NCI-H2081 treated with DMSO at 0.1 percent for 48 hours (cell line): ENCODE results near the gene EIF1B.
A peak's percentile ranks its signal among the peaks of the same experiment; 100 is the strongest.
"Not testable (repeated sequence)": the region's sequence is repeated elsewhere in the genome, so short reads cannot be mapped to it uniquely, and the experiment has no call there.

Source experiments
- DNase-seq: peaks from one replicate; lab custom pipeline; 2025; lab: John Stamatoyannopoulos, UW

The EIF1B gene

GRCh38 chr3:40309418-40309924, at the start of gene EIF1B:
Gene EIF1B (plus strand): TSS chr3:40309707. CDS start chr3:40309942, 235 bp downstream.
- DNase-seq, result peak; percentile 76

GRCh38 chr3:40262331-40262730, 47.2 kb upstream of the EIF1B start:
- DNase-seq, result no peak

GRCh38 chr3:40264451-40264850, 45.1 kb upstream of the EIF1B start:
- no peak for DNase-seq

- no peak for DNase-seq
Observed at GRCh38 chr3:40265181-40265580, 44.3 kb upstream of the EIF1B start.

- no peak for DNase-seq
Observed at GRCh38 chr3:40267937-40268724, 41.4 kb upstream of the EIF1B start.

GRCh38 chr3:40268802-40269524, 40.5 kb upstream of the EIF1B start:
- no peak for DNase-seq

- DNase-seq, result no peak
Observed at GRCh38 chr3:40278791-40279190, 30.7 kb upstream of the EIF1B start.

GRCh38 chr3:40281995-40282394, 27.5 kb upstream of the EIF1B start:
- DNase-seq, result no peak

GRCh38 chr3:40283057-40283456, 26.4 kb upstream of the EIF1B start:
- not testable (repeated sequence) for DNase-seq

GRCh38 chr3:40287248-40287647, 22.3 kb upstream of the EIF1B start:
- no peak for DNase-seq

- no peak for DNase-seq
Observed at GRCh38 chr3:40290396-40290795, 19.1 kb upstream of the EIF1B start.

GRCh38 chr3:40291471-40291870, 18.0 kb upstream of the EIF1B start:
- no peak for DNase-seq

- DNase-seq, result no peak
Observed at GRCh38 chr3:40292637-40293349, 16.7 kb upstream of the EIF1B start.

- DNase-seq, result no peak
Observed at GRCh38 chr3:40294434-40294833, 15.1 kb upstream of the EIF1B start.

GRCh38 chr3:40298075-40298474, 11.4 kb upstream of the EIF1B start:
- no peak for DNase-seq

GRCh38 chr3:40299130-40299720, 10.3 kb upstream of the EIF1B start:
- no peak for DNase-seq

GRCh38 chr3:40299721-40300335, 9.7 kb upstream of the EIF1B start:
- no peak for DNase-seq

- no peak for DNase-seq
Observed at GRCh38 chr3:40302784-40303183, 6.7 kb upstream of the EIF1B start.

GRCh38 chr3:40304352-40304751, 5.2 kb upstream of the EIF1B start:
- no peak for DNase-seq

GRCh38 chr3:40306336-40306735, 3.2 kb upstream of the EIF1B start:
- no peak for DNase-seq

- no peak for DNase-seq
Observed at GRCh38 chr3:40307176-40307575, 2.3 kb upstream of the EIF1B start.
